ENCODE measurements around the gene WFIKKN1. TPM values are rescaled to one million over a fixed set of nuclear protein-coding genes. Genes with fewer than 3 reads are reported as not detected.

WFIKKN1 gene
- total and polyA plus RNA-seq, 2 of the 13 experiments (the other 11 are each of a cell fraction or from before 2014, with no cell fraction given), result 1.7 to 4.9 TPM

GRCh38 chr16:630815-631405 is at the start of gene WFIKKN1 (continued):
- no peak for TF ChIP-seq ZGPAT (CRISPR knock-in tag; IDR thresholded peaks at IDR 0.05)
- TF ChIP-seq HES4 (CRISPR knock-in tag; IDR thresholded peaks at IDR 0.05; ENCODE audit: borderline replicate concordance), result no peak
- no peak for TF ChIP-seq DBP (CRISPR knock-in tag; IDR thresholded peaks at IDR 0.05; ENCODE audit: not compliant biosample characterization)
- TF ChIP-seq BCL6 (CRISPR knock-in tag; IDR thresholded peaks at IDR 0.05), result no peak
- TF ChIP-seq ZNF564 (CRISPR knock-in tag; IDR thresholded peaks at IDR 0.05), result 0 out of 2 replicates have a peak, but pooled peaks have one; percentile 59
- no peak for TF ChIP-seq HMGXB3 (CRISPR knock-in tag; IDR thresholded peaks at IDR 0.05; ENCODE audit: borderline replicate concordance)
- no peak for TF ChIP-seq TAF15 (IDR thresholded peaks at IDR 0.05; ENCODE audit: low read depth, low read length, poor library complexity, severe bottlenecking)
- TF ChIP-seq ZSCAN29 (CRISPR knock-in tag; conservative IDR thresholded peaks at IDR 0.05), result peak; percentile 61; the same call in 1 of the 2 replicates
- TF ChIP-seq ZNF784 (CRISPR knock-in tag; IDR thresholded peaks at IDR 0.05; ENCODE audit: borderline replicate concordance), result no peak
- no peak for TF ChIP-seq PRMT3 (CRISPR knock-in tag; IDR thresholded peaks at IDR 0.05; ENCODE audit: borderline replicate concordance, low read depth)
- TF ChIP-seq TEAD2 (CRISPR knock-in tag; IDR thresholded peaks at IDR 0.05), result no peak
- TF ChIP-seq ZNF570 (CRISPR knock-in tag; IDR thresholded peaks at IDR 0.05; ENCODE audit: borderline replicate concordance), result no peak
- TF ChIP-seq SMARCC2 (IDR thresholded peaks at IDR 0.05), result no peak
- no peak for TF ChIP-seq ZFP41 (CRISPR knock-in tag; IDR thresholded peaks at IDR 0.05; ENCODE audit: borderline replicate concordance)
- no peak for TF ChIP-seq MZF1 (CRISPR knock-in tag; IDR thresholded peaks at IDR 0.05; ENCODE audit: borderline replicate concordance)
- peak; percentile 46; the same call in 1 of the 2 replicates for TF ChIP-seq GABPB1 (CRISPR knock-in tag; IDR thresholded peaks at IDR 0.05)
- TF ChIP-seq SMARCE1 (IDR thresholded peaks at IDR 0.05; ENCODE audit: borderline replicate concordance), result no peak
- TF ChIP-seq LRRFIP1 (CRISPR knock-in tag; conservative IDR thresholded peaks at IDR 0.05), result no peak
